HUDEP-2 (cell line): Measurements from ENCODE around the gene PRKCH.

Experiments used
- DNase-seq, 76 experiments: peaks; one replicate each; lab custom pipeline; 2025; ENCODE audit not compliant: unreplicated experiment in 76 of 76; lab: John Stamatoyannopoulos, UW

Gene PRKCH

GRCh38 chr14:61321385-61322010, at the start of gene PRKCH:
Gene PRKCH (plus strand): TSS chr14:61321579. CDS start chr14:61322102, 523 bp downstream.
- DNase-seq: peak in 4 of 76 experiments; percentile 2 to 6 (median 4)

- no peak for DNase-seq
These were observed 44.1 kb upstream of the PRKCH start for GRCh38 chr14:61277232-61277631.

GRCh38 chr14:61277784-61278183, 43.6 kb upstream of the PRKCH start:
- DNase-seq: no peak

- DNase-seq: no peak
These were observed 42.3 kb upstream of the PRKCH start for GRCh38 chr14:61279082-61279481.

- no peak for DNase-seq
These were observed 41.3 kb upstream of the PRKCH start for GRCh38 chr14:61280092-61280525.

GRCh38 chr14:61280526-61281185, 40.7 kb upstream of the PRKCH start:
- DNase-seq: peak in 1 of 76 experiments; percentile 1

- DNase-seq: no peak
These were observed 40.0 kb upstream of the PRKCH start, which contains the start of gene TMEM30B for GRCh38 chr14:61281186-61281947. Gene TMEM30B (minus strand): TSS chr14:61281338. CDS start chr14:61281147, 191 bp downstream.

- DNase-seq: no peak
These were observed 39.5 kb upstream of the PRKCH start for GRCh38 chr14:61281948-61282275.

- no peak for DNase-seq
These were observed 38.6 kb upstream of the PRKCH start for GRCh38 chr14:61282746-61283145.

GRCh38 chr14:61284001-61284400, 37.4 kb upstream of the PRKCH start:
- DNase-seq: no peak

GRCh38 chr14:61285364-61285763, 36.0 kb upstream of the PRKCH start:
- DNase-seq: no peak

- no peak for DNase-seq
These were observed 34.2 kb upstream of the PRKCH start for GRCh38 chr14:61287196-61287595.

GRCh38 chr14:61288228-61288627, 33.2 kb upstream of the PRKCH start:
- DNase-seq: no peak

- no peak for DNase-seq
These were observed 32.7 kb upstream of the PRKCH start for GRCh38 chr14:61288720-61289119.

GRCh38 chr14:61290701-61291100, 30.7 kb upstream of the PRKCH start:
- DNase-seq: no peak

- no peak for DNase-seq
These were observed 25.2 kb upstream of the PRKCH start for GRCh38 chr14:61296151-61296550.

- DNase-seq: peak in 5 of 76 experiments; percentile 4 to 24 (median 10)
These were observed 24.5 kb upstream of the PRKCH start for GRCh38 chr14:61296719-61297502.

GRCh38 chr14:61297581-61297980, 23.8 kb upstream of the PRKCH start:
- no peak for DNase-seq

GRCh38 chr14:61298824-61299223, 22.6 kb upstream of the PRKCH start:
- DNase-seq: no peak

- DNase-seq: no peak
These were observed 21.2 kb upstream of the PRKCH start for GRCh38 chr14:61300209-61300608.

- DNase-seq: no peak
These were observed 20.6 kb upstream of the PRKCH start for GRCh38 chr14:61300754-61301153.
